Measurements from ENCODE around the gene ADORA1. TPM values are rescaled to one million over a fixed set of nuclear protein-coding genes. Genes with fewer than 3 reads are reported as not detected.

Gene ADORA1
- total RNA-seq, 1 donor from 2014 or later: 54.7 TPM

DNA sequence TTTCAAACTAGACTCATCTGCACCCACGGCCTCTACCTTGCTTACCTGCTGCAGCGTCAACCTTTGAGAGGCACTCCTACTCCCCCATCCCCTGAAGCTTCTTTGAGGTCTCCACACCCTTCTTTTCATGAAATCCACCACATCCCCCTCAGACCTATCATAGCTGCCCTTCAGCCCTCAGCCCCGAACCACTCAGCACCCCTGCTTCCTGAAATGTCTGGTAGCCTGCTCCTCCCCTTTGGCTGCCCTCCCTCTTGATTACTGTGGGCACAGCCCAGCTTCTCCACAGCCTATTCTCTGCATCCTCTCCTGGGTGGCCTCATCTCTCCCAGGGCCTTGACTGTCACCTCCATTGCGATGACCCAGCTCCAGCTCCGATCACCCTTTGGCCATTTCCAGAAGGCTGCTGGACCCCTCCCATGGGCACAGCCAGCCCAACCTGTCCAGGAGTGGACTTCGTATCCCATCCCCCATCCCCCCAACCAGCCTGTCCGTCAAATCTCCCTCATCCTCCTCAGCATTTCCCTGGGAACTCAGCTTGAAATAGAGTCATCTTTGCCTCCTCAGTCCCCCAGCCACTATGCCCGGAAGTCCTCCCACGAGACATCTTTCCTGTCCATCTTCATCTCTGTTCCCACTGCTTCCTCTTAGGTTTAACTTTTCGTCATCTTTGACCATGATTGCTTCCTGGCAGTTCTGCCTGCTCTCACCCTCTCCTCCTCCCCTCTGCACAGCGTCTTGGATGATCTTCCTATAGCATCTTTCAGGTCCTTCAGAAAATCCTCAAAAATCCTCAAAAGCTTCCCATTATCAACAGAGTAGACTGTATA lies 6.1 kb upstream of the ADORA1 start:
- no peak for DNase-seq (ENCODE audit: low read depth)

GRCh38 chr1:203122159-203122558 lies 5.4 kb upstream of the ADORA1 start:
- DNase-seq (ENCODE audit: low read depth): no peak

DNA sequence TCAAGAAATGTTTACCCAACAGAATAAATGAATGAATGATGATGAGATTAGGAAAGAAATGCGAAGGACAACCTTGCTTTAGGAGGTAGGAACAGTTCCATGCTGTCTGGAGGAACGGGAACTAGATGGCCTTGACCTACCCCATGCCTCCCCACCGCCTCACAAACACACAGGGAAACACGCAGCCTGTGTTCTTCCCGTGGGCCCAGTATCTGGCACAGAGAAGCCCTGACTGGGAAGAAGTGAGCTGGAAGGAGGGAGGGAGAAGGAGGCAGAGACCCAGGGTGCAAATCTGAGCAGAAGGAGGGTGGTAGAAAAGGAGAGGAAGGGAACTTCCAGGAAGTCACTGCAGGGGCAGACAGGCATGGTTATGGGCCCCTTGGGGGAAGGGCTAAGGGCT lies 3.5 kb upstream of the ADORA1 start:
- no peak for DNase-seq (ENCODE audit: low read depth)

- no peak for DNase-seq (ENCODE audit: low read depth)
These were observed 2.8 kb upstream of the ADORA1 start for GRCh38 chr1:203124546-203125317.

GRCh38 chr1:203126151-203126865 lies 1.2 kb upstream of the ADORA1 start:
- DNase-seq (ENCODE audit: low read depth): peak; percentile 58

- DNase-seq (ENCODE audit: low read depth): no peak
These were observed 460 bp upstream of the ADORA1 start for GRCh38 chr1:203126866-203127665.

DNA sequence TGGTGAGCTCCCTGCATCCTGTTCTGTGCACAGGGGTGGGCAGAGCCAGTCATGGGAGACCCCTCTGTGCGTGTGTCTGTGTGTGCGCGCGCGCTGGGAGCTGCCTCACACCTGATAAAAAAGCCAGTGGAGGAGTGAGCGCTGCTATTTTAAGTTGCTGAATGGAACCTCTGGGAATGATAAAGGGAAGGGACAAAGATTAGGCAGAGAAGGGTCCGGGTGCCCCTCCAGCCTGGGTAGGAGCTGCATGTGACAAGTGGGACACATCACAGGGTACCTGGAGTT lies 847 bp downstream of the ADORA1 start:
- no peak for DNase-seq (ENCODE audit: low read depth)

DNA sequence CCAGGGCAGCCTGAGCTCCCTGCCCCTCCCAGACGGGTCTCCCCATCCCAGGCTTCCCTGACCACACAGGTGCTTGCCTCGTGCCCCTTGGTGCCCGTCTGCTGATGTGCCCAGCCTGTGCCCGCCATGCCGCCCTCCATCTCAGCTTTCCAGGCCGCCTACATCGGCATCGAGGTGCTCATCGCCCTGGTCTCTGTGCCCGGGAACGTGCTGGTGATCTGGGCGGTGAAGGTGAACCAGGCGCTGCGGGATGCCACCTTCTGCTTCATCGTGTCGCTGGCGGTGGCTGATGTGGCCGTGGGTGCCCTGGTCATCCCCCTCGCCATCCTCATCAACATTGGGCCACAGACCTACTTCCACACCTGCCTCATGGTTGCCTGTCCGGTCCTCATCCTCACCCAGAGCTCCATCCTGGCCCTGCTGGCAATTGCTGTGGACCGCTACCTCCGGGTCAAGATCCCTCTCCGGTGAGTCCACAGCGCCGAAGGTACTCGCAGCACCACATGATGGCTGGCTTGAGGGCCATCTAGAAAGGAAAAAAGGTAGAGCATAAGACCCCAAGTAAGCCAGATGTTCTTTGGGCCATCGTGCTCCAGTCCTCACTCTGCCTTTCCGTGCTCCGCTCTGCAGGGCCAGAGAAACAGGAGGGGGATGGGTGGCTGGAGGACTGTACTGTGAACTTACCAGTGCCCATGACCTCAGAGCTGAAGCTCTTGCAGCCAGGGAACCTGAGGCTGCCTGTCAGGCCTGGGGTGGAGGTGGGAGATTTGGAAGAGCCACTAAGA lies 1.4 kb downstream of the ADORA1 start:
- DNase-seq (ENCODE audit: low read depth): no peak

DNA sequence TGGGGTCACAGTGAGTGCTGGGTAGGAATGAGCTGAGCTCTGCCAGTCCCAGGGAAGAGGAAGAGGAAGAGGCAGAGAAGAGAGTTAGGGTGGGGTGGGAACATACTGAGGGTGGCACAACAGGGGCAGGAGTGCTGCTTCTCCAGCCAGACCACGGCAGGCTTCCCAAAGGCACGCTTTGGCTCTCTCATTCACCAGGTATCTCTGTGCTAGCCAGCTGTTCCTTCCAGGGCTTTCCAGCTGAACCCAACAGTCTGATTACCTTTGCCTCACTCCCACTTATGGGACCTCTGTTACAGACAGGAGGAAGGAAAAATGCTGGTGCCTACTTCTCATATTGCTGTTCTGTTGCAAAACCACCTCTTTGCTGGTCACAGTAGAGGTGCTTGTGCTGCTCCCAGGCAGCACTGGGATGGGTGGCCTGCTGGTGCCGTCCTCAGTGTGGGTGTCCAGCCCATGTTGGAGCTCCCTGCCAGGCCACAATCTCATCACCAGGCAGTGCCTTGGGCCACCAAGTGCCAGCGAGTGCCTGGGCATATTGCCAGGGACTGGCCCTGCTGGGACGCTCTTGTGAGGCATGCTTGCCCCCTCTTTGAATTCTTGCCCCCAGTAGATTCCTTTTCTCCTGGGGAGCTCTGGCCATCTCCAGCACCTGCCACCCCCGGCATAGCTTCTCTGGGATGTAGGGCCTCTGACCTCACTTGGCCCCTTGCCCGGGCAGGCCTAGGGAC lies 2.1 kb downstream of the ADORA1 start:
- peak; percentile 47 for DNase-seq (ENCODE audit: low read depth)

DNA sequence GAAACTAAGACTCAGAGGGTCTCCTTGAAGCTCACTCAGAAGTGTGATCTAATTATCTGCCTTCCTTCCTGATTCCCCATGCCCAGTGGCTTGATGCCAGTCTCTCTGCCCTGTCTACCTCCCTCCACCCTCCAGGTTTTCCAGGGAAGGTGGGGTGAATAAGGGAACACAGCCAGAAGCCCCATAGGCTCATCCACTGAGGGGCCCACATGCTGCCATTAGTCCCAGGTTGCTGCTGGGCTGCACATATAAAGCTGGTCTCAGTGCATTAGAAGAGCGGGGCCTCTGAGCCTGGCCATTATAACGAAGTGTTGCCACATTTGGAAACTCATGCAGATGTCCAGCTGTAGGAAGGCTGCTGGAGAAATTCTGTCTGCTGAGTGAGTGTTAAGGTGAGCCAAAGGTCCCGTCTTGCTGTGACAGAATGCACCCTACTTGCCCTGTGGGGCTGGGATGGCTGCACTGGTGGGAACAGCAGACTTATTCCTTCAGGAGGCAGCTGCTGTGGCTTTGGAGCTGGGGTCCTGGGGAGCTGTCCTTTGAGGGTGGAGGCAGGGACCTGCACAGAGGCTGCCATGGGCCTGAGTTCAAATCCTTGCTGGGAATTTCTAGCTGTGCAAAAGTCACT lies 2.9 kb downstream of the ADORA1 start:
- DNase-seq (ENCODE audit: low read depth): no peak

GRCh38 chr1:203131548-203132200 lies 4.1 kb downstream of the ADORA1 start:
- DNase-seq (ENCODE audit: low read depth): no peak

DNA sequence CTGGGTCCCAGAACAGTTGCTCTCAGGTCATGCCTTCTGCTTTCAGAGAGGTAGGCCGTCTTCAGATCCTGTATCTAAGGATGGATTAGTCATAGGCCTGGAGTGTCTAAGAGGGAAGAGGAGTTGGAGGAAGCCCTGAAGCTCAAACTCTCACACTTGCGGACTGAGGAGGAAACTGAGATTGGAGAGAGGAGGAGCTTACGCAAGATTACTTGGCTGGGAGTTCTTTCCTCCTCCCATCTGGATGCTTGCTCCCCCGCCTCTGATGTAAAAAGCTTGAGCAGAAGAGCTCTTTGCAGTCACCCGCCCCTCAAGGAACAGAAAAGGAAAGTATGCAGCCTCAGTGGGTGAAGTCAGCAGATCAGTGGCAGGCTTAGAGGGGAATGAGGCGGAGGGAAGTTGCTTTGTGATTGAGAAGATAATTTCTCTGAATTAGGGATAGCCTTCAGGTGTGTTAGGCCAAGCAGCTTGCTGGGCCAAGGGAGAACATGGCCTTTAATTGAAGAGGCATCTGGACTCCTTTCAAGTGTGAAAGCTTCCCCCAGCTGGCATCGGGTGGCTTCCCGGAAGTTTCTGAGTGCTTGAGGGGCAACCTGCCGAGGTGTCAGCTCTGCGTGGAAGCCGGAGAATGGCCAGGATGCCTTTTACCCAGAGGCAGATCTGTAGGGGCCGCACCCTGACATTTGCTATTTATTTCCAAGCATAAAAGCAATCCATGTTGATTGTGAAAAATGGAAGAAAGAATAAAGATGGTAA lies 6.6 kb downstream of the ADORA1 start:
- DNase-seq (ENCODE audit: low read depth): peak; percentile 64

DNA sequence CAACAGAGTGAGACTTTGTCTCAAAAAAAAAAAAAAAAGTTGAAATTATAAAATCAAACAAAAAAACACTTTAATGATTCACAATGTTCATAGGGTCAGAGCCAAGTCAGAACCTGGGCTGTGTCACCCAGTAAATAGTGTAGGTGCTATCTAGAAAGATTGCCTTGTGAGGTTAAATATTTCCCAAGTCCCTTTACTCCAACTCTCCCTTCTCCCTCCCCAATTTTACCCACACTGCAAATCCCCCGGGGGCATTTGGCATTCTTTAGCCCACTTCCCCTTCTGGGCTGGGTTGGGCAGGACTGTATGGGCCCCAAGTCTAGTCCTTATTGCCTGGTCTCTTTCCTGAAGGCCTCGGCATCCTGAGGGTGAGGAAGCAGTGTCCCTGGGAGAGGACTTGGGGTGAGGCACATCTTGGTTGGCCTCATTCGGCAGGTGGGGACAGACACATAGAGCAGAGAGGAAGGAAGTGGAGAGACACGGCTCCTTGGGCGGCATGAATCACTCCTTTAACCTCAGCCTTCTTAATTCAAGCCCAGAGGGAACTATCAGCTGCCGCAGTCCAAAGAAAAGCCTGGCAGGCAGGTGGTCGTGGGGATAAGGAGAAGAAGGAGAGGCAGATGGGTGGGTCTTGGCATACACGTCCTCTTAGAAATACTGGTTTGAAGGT lies 8.2 kb downstream of the ADORA1 start:
- DNase-seq (ENCODE audit: low read depth): peak; percentile 72

GRCh38 chr1:203136409-203137042 lies 9.0 kb downstream of the ADORA1 start:
- DNase-seq (ENCODE audit: low read depth): no peak

GRCh38 chr1:203137324-203137723 lies 9.8 kb downstream of the ADORA1 start:
- DNase-seq (ENCODE audit: low read depth): no peak

GRCh38 chr1:203138066-203138465 lies 10.5 kb downstream of the ADORA1 start:
- DNase-seq (ENCODE audit: low read depth): no peak

DNA sequence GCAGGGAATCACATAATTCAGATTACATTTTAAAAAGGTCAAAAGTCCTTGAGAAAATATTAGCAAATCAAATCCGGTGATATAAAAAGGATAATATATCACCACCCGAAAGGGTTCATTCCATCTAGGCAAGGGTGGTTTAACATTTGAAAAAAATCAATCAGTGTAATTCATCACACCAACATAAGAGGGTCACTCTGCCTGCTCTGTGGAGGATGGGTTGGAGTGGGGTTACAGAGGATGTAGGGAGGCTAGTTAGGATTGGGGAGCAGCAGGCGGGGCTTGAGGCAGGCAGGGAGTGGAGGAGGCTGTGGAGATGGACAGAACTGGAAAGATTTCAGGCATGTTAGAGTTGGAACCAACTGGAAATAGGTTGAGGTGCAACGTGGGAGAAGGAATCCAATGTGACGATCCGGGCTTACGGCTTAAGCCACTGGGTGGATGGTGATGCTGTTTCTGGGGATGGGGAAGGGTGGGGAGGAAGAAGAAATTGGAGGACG lies 12.5 kb downstream of the ADORA1 start:
- DNase-seq (ENCODE audit: low read depth): no peak

Data from renal cortical epithelial cell (primary cell).